ENCODE results near the gene SEC61B. TPM values are rescaled to one million over a fixed set of nuclear protein-coding genes. Genes with fewer than 3 reads are reported as not detected.

The SEC61B gene
- polyA plus RNA-seq, 1 experiment: 134 TPM

DNA sequence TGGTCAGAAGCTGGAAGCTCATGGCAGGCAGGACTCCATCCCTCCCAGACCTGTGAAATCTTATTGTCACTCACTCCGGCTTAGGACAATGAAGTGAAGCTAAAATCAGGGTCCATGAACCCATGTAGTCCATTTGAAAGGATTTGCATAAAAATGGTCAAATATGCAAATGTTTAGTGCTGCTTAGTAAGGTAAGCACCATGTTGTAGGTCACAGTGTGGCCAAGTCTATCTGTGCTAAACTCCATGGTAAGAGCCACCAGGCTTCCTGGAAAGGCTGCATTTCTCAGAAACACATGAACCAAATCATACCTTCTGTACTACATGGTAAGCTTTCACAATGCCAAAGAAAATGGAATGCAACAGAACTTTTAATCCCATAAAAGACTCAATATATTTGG is 6.0 kb upstream of the SEC61B start:
- TF ChIP-seq, protein P1, sequence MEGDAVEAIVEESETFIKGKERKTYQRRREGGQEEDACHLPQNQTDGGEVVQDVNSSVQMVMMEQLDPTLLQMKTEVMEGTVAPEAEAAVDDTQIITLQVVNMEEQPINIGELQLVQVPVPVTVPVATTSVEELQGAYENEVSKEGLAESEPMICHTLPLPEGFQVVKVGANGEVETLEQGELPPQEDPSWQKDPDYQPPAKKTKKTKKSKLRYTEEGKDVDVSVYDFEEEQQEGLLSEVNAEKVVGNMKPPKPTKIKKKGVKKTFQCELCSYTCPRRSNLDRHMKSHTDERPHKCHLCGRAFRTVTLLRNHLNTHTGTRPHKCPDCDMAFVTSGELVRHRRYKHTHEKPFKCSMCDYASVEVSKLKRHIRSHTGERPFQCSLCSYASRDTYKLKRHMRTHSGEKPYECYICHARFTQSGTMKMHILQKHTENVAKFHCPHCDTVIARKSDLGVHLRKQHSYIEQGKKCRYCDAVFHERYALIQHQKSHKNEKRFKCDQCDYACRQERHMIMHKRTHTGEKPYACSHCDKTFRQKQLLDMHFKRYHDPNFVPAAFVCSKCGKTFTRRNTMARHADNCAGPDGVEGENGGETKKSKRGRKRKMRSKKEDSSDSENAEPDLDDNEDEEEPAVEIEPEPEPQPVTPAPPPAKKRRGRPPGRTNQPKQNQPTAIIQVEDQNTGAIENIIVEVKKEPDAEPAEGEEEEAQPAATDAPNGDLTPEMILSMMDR (IDR thresholded peaks at IDR 0.05; ENCODE audit: insufficient read depth, low read depth, low read length): no peak
- H3K4me3 ChIP-seq (ENCODE audit: low read depth, low read length): no peak overlapping the region
- DNase-seq (ENCODE audit: low read depth): no peak
- no peaks in the 10 kb centered on the region for H3K27me3 ChIP-seq (ENCODE audit: control insufficient read depth, insufficient read depth, low read length)
- ChIA-PET CTCF (interaction anchor here (1.0 kb wide), 1 partner anchor 17 kb away, joined by 4 read pairs; no protein-coding TSS in a partner anchor), POLR2A (no interaction called here)
- H3K36me3 ChIP-seq (ENCODE audit: control insufficient read depth, insufficient read depth, low read length): no peaks in the 10 kb centered on the region; the same call in 1 of the 2 replicates

DNA sequence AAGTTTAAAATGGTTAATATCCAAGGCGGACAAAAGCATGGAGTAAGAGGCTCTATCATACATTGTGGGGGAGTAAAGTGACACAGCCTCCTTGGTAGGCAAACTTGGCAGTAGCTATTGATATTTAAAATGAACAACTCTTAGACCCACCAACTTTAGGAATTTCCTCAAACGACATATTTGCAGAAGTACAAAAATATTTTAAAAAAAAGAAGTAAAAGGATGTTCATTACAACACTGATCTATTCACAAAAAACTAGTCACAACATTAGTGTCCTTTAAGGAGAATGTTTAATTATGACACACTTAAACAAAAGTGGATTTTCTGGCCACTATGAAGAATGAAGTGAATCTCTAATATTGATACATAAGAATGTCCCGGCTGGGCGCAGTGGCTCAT is 2.1 kb upstream of the SEC61B start:
- Histone ChIP-seq H3K27me3 (ENCODE audit: control insufficient read depth, insufficient read depth, low read length) (no peaks in the 10 kb centered on the region), H3K36me3 (ENCODE audit: control insufficient read depth, insufficient read depth, low read length) (no peaks in the 10 kb centered on the region), H3K4me3 (ENCODE audit: low read depth, low read length) (no peak overlapping the region)
- TF ChIP-seq, protein P1 (IDR thresholded peaks at IDR 0.05; ENCODE audit: insufficient read depth, low read depth, low read length): no peak
- CTCF ChIA-PET: interaction anchor here (1.1 kb wide), 1 partner anchor 35 kb away, joined by 4 read pairs; no protein-coding TSS in a partner anchor
- POLR2A ChIA-PET: no interaction called here
- DNase-seq (ENCODE audit: low read depth): no peak

DNA sequence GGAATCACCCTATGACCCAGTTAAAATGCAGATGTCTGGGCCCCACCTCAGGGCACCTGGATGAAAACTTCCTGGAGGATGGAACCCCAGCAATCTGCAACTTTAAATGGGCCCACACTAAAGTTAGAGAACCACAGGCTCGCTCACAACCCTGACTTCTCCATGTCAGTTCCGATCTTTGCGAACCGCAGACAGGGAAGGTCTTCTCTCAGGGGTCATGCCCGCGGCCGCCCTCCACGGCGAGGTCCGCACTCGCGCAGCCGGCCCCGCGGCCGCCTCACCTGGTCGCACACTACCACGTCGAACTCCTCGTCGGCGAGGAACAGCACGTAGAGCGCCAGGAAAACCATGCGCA is 839 bp upstream of the SEC61B start:
- POLR2A ChIA-PET: no interaction called here
- Histone ChIP-seq H3K36me3 (ENCODE audit: control insufficient read depth, insufficient read depth, low read length) (no peaks in the 10 kb centered on the region), H3K27me3 (ENCODE audit: control insufficient read depth, insufficient read depth, low read length) (no peaks in the 10 kb centered on the region), H3K4me3 (ENCODE audit: low read depth, low read length) (peak overlapping the region; percentile 88)
- no peak for DNase-seq (ENCODE audit: low read depth)
- TF ChIP-seq, protein P1 (IDR thresholded peaks at IDR 0.05; ENCODE audit: insufficient read depth, low read depth, low read length): no peak
- CTCF ChIA-PET: interaction anchor here (1.0 to 1.8 kb wide), 3 partner anchors 9 to 373 kb away, joined by 3 to 5 read pairs (median 4); no protein-coding TSS in a partner anchor

DNA sequence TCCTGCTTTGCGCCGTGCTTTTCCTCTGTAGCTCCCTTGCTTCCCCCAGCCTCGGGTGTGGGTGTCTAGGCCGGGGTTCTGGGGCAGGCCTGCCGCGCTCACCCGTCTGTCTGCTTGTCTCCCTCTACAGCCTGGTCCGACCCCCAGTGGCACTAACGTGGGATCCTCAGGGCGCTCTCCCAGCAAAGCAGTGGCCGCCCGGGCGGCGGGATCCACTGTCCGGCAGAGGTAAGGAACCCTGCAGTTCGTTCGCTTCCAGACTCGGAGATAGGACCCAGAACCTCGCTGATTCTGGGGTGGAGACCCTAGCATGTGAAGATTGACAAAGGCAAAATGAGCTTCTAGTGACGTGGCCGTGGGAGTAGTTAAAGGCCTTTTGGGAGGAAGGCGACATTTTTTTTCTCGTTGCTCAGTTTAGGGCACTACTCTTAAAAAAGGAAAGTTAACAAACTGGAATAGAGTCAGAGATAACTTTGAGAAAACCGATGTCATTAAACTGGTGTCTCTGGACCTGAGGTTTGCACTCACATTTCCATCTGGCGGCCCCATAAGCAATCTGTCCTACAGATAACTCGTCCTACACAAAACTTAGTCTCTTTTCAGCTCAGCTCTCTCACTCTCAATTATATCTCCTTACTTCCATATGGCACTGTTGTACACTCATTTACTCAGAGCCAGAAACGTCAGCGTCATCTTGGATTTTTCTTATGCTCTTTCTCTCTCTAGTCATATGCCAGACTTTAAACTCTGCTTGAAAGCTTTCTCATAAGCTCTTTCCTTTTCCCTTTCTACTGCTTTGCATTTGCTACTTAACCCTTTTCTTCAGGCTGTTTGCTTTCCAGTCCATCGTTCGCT is 561 bp downstream of the SEC61B start:
- Histone ChIP-seq H3K4me3 (ENCODE audit: low read depth, low read length) (peak overlapping the region; percentile 88), H3K27me3 (ENCODE audit: control insufficient read depth, insufficient read depth, low read length) (no peaks in the 10 kb centered on the region), H3K36me3 (ENCODE audit: control insufficient read depth, insufficient read depth, low read length) (no peaks in the 10 kb centered on the region)
- POLR2A ChIA-PET: interaction anchor here (0.5 to 0.7 kb wide), 5 partner anchors 10 to 264 kb away, joined by 3 to 8 read pairs (median 3); no protein-coding TSS in a partner anchor
- CTCF ChIA-PET: interaction anchor here (0.5 to 2.1 kb wide), 5 partner anchors 9 to 995 kb away, joined by 3 to 7 read pairs (median 4); no protein-coding TSS in a partner anchor
- no peak for DNase-seq (ENCODE audit: low read depth)
- TF ChIP-seq, protein P1 (IDR thresholded peaks at IDR 0.05; ENCODE audit: insufficient read depth, low read depth, low read length): peak; percentile 25; the same call in 1 of the 2 replicates

DNA sequence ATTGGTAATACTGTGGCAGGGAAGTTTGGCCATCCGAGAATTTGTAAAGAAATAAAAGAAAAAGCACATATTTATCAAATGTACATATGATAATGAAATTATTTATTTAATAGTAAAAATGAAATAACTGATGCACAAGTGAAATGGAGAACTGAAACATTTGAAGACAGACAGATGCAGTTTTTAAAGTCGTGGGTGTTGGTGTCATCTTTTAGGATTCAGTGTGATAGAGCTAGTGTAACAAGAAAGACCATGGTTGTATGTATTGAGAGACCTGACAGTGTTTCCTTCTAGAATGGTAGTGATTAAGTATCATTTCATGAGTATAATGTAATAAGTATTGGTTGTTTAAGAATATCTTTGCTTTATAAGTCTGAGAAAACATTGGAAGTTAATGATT is 2.4 kb downstream of the SEC61B start:
- POLR2A ChIA-PET: no interaction called here
- Histone ChIP-seq H3K4me3 (ENCODE audit: low read depth, low read length) (no peak overlapping the region), H3K27me3 (ENCODE audit: control insufficient read depth, insufficient read depth, low read length) (no peaks in the 10 kb centered on the region), H3K36me3 (ENCODE audit: control insufficient read depth, insufficient read depth, low read length) (peaks cover 5% of the 10 kb centered on the region)
- CTCF ChIA-PET: no interaction called here
- TF ChIP-seq, protein P1 (IDR thresholded peaks at IDR 0.05; ENCODE audit: insufficient read depth, low read depth, low read length): no peak
- no peak for DNase-seq (ENCODE audit: low read depth)

Data from BJ (cell line).